ENCODE measurements around the gene UQCRC2. TPM values are rescaled to one million over a fixed set of nuclear protein-coding genes. Genes with fewer than 3 reads are reported as not detected.

The UQCRC2 gene
- polyA plus RNA-seq, 1 donor from 2014 or later: 484 TPM

- H2AFZ ChIP-seq (ENCODE audit: low read depth, low read length): no peak overlapping the region
- peaks cover 6% of the 10 kb centered on the region for H3K79me2 ChIP-seq (replicated peaks; ENCODE audit: insufficient read depth, low read length)
- H3K9me2 ChIP-seq (ENCODE audit: insufficient read depth, low read length): no peaks in the 10 kb centered on the region
- H4K20me1 ChIP-seq (ENCODE audit: insufficient read depth): no peaks in the 10 kb centered on the region
- H3F3A ChIP-seq (ENCODE audit: insufficient read depth, low read length, poor library complexity, severe bottlenecking): no peaks in the 10 kb centered on the region
- no peak overlapping the region for H3K4me3 ChIP-seq (ENCODE audit: low read length)
- H3K9me3 ChIP-seq (ENCODE audit: low read length): no peaks in the 10 kb centered on the region
- H3K27me3 ChIP-seq (ENCODE audit: insufficient read depth, low read depth, low read length): no peaks in the 10 kb centered on the region
- H3K9ac ChIP-seq (ENCODE audit: low read length): no peak overlapping the region
- no peak overlapping the region for H3K27ac ChIP-seq (ENCODE audit: low read length)
- H3K36me3 ChIP-seq (ENCODE audit: insufficient read depth, low read length): no peaks in the 10 kb centered on the region
- no peak overlapping the region for H3K4me2 ChIP-seq (ENCODE audit: low read length)
- TF ChIP-seq SMC3 (conservative IDR thresholded peaks at IDR 0.05; ENCODE audit: poor library complexity) (no peak), POLR2AphosphoS5 (IDR thresholded peaks at IDR 0.05) (no peak), MXI1 (conservative IDR thresholded peaks at IDR 0.05; ENCODE audit: poor library complexity, severe bottlenecking) (no peak), CTCF (IDR thresholded peaks at IDR 0.05; ENCODE audit: poor library complexity, severe bottlenecking) (no peak), REST (IDR thresholded peaks at IDR 0.05; ENCODE audit: borderline replicate concordance) (no peak), RAD21 (conservative IDR thresholded peaks at IDR 0.05) (no peak), TAF1 (IDR thresholded peaks at IDR 0.05; ENCODE audit: low read depth) (no peak), EP300 (conservative IDR thresholded peaks at IDR 0.05; ENCODE audit: poor library complexity, severe bottlenecking) (no peak), EZH2 (IDR thresholded peaks at IDR 0.05; ENCODE audit: borderline replicate concordance, insufficient read depth, low read length, poor library complexity, severe bottlenecking) (no peak)
Observed at GRCh38 chr16:22030087-22030812, 77.1 kb downstream of the UQCRC2 start.

GRCh38 chr16:22031483-22032083, 78.4 kb downstream of the UQCRC2 start:
- Histone ChIP-seq H3K27ac (ENCODE audit: low read length) (no peak overlapping the region), H3F3A (ENCODE audit: insufficient read depth, low read length, poor library complexity, severe bottlenecking) (no peaks in the 10 kb centered on the region), H3K9me3 (ENCODE audit: low read length) (no peaks in the 10 kb centered on the region), H4K20me1 (ENCODE audit: insufficient read depth) (no peaks in the 10 kb centered on the region), H3K4me2 (ENCODE audit: low read length) (no peak overlapping the region), H3K9ac (ENCODE audit: low read length) (no peak overlapping the region), H3K27me3 (ENCODE audit: insufficient read depth, low read depth, low read length) (no peaks in the 10 kb centered on the region), H3K4me3 (ENCODE audit: low read length) (no peak overlapping the region), H3K9me2 (ENCODE audit: insufficient read depth, low read length) (no peaks in the 10 kb centered on the region), H2AFZ (ENCODE audit: low read depth, low read length) (no peak overlapping the region), H3K79me2 (replicated peaks; ENCODE audit: insufficient read depth, low read length) (peaks cover 3% of the 10 kb centered on the region), H3K36me3 (ENCODE audit: insufficient read depth, low read length) (no peaks in the 10 kb centered on the region)
- no peak for TF ChIP-seq EZH2 (IDR thresholded peaks at IDR 0.05; ENCODE audit: borderline replicate concordance, insufficient read depth, low read length, poor library complexity, severe bottlenecking)
- no peak for TF ChIP-seq MXI1 (conservative IDR thresholded peaks at IDR 0.05; ENCODE audit: poor library complexity, severe bottlenecking)
- no peak for TF ChIP-seq EP300 (conservative IDR thresholded peaks at IDR 0.05; ENCODE audit: poor library complexity, severe bottlenecking)
- TF ChIP-seq TAF1 (IDR thresholded peaks at IDR 0.05; ENCODE audit: low read depth): no peak
- TF ChIP-seq CTCF (IDR thresholded peaks at IDR 0.05; ENCODE audit: poor library complexity, severe bottlenecking): no peak
- no peak for TF ChIP-seq SMC3 (conservative IDR thresholded peaks at IDR 0.05; ENCODE audit: poor library complexity)
- TF ChIP-seq POLR2AphosphoS5 (IDR thresholded peaks at IDR 0.05): no peak
- TF ChIP-seq REST (IDR thresholded peaks at IDR 0.05; ENCODE audit: borderline replicate concordance): no peak
- no peak for TF ChIP-seq RAD21 (conservative IDR thresholded peaks at IDR 0.05)

All from neural cell (in vitro differentiated cells).